ENCODE data around the gene CNKSR3. TPM values are rescaled to one million over a fixed set of nuclear protein-coding genes. Genes with fewer than 3 reads are reported as not detected.

The CNKSR3 gene
- total RNA-seq, 1 experiment from 2014 or later, result 5.6 TPM

DNA sequence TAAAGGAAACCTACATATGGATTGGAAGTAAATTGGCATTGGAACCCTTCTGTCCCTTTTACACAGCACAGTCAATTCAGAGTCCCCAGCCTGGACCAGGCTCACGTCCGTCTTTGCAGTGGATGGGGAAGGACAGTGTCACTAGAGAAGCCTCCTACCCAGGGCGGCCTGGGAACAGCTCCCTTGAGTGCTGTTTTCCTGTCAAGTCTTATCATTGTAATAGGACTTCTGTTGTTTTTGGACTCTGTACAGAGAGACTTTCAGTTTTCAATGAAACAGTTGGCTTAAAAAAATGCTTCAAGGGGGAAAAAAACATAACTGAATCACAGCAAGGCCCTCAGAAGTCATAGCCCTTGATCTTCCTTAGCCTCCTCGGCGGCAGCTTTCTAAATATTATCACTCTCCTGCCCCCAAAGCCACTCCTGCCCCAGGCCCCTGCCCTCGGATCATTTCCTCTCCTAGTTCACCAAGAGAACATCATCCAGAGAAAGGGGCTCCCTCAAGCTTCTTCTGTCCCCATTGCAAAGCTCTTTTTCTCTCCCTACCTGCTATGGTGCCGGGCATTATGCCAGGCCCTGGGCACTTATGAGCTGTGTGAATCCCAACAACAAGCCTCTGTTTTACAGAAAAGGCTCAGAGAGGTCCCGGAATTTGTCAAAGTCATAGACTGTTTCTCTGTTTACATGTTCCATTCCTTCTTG, 37.8 kb upstream of the CNKSR3 start:
- no peak overlapping the region for H3T11ph ChIP-seq (ENCODE audit: low read length)
- no peak overlapping the region for H3K56ac ChIP-seq (ENCODE audit: insufficient read length, low read depth, low read length)
- H4K20me1 ChIP-seq (ENCODE audit: control insufficient read depth, insufficient read depth, insufficient read length), result no peaks in the 10 kb centered on the region
- H3K27me3 Mint-ChIP-seq (ENCODE audit: low read depth), result peaks cover 32% of the 10 kb centered on the region
- no CpG with 5 or more reads among the region's 8 CpGs for WGBS (ENCODE audit: extremely low coverage, insufficient read length, low lambda C conversion rate)
- no peaks in the 10 kb centered on the region for H3K23me2 ChIP-seq (ENCODE audit: insufficient read length, low read depth, low read length, poor library complexity, severe bottlenecking)
- no peak overlapping the region for H3K27ac Mint-ChIP-seq
- peaks cover 1 to 7% of the 10 kb centered on the region in 2 experiments; a peak in 2 of 5 replicates for H3K9me3 Mint-ChIP-seq
- no peak overlapping the region for H3K4me2 ChIP-seq (ENCODE audit: insufficient read depth, insufficient read length, low read length)
- H3K9me3 ChIP-seq (ENCODE audit: control insufficient read depth, low read depth, low read length), result no peaks in the 10 kb centered on the region
- no peak overlapping the region for H4K8ac ChIP-seq (replicated peaks; ENCODE audit: insufficient read length, low read depth, low read length)
- no peaks in the 10 kb centered on the region; the same call in 1 of the 2 replicates for H3K27me3 ChIP-seq (ENCODE audit: insufficient read depth, low read length)
- no peaks in the 10 kb centered on the region for H3K4me1 ChIP-seq (ENCODE audit: insufficient read depth, low read length)
- no peak overlapping the region for H2BK20ac ChIP-seq (ENCODE audit: low read depth, low read length, poor library complexity, severe bottlenecking)
- H3K14ac ChIP-seq (ENCODE audit: insufficient read depth, low read length), result no peak overlapping the region
- H2AFZ ChIP-seq (ENCODE audit: low read length), result no peak overlapping the region
- H3K18ac ChIP-seq (ENCODE audit: insufficient read length, low read depth, low read length), result no peak overlapping the region
- no peak overlapping the region for H3K4ac ChIP-seq (ENCODE audit: low read depth, low read length)
- H3K36me3 Mint-ChIP-seq (ENCODE audit: insufficient read depth in 1 of 3, low read depth in 3 of 3), result peaks cover 0 to 6% (median 2%) of the 10 kb centered on the region in 3 experiments; a peak in 1 of 7 replicates
- H3K79me1 ChIP-seq (ENCODE audit: insufficient read depth, low read depth, low read length, poor library complexity, severe bottlenecking), result no peaks in the 10 kb centered on the region
- H2BK12ac ChIP-seq (ENCODE audit: insufficient read length, low read depth, low read length), result no peak overlapping the region
- no peak overlapping the region for H2BK5ac ChIP-seq (ENCODE audit: insufficient read length, low read length)
- H2BK15ac ChIP-seq (ENCODE audit: low read depth, low read length), result no peak overlapping the region
- H3K4me3 Mint-ChIP-seq, result no peak overlapping the region
- TF ChIP-seq, protein P1, sequence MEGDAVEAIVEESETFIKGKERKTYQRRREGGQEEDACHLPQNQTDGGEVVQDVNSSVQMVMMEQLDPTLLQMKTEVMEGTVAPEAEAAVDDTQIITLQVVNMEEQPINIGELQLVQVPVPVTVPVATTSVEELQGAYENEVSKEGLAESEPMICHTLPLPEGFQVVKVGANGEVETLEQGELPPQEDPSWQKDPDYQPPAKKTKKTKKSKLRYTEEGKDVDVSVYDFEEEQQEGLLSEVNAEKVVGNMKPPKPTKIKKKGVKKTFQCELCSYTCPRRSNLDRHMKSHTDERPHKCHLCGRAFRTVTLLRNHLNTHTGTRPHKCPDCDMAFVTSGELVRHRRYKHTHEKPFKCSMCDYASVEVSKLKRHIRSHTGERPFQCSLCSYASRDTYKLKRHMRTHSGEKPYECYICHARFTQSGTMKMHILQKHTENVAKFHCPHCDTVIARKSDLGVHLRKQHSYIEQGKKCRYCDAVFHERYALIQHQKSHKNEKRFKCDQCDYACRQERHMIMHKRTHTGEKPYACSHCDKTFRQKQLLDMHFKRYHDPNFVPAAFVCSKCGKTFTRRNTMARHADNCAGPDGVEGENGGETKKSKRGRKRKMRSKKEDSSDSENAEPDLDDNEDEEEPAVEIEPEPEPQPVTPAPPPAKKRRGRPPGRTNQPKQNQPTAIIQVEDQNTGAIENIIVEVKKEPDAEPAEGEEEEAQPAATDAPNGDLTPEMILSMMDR (conservative IDR thresholded peaks at IDR 0.05), result no peak
- H3K27ac ChIP-seq (ENCODE audit: insufficient read length, low read depth, low read length), result no peak overlapping the region
- H2AK5ac ChIP-seq (ENCODE audit: insufficient read length, low read length), result no peak overlapping the region
- no peak overlapping the region for H4K5ac ChIP-seq (ENCODE audit: insufficient read length, low read depth, low read length)
- H2BK120ac ChIP-seq (ENCODE audit: low read depth, low read length, poor library complexity, severe bottlenecking), result no peak overlapping the region
- no peak overlapping the region for H3K9ac ChIP-seq (ENCODE audit: extremely low read depth, insufficient read length, low read length)
- H3K23ac ChIP-seq (ENCODE audit: insufficient read length, low read depth, low read length), result no peak overlapping the region
- H4K91ac ChIP-seq (ENCODE audit: insufficient read length, low read depth, low read length), result no peak overlapping the region
- H3K4me1 Mint-ChIP-seq, result peaks cover 16% of the 10 kb centered on the region in 2 experiments
- H3K79me2 ChIP-seq (ENCODE audit: insufficient read depth, low read length), result no peaks in the 10 kb centered on the region
- no peak for DNase-seq

Data from H9 (cell line).